Gastrocnemius medialis (tissue), 4 donors: ENCODE measurements around the gene GSTK1. TPM values are rescaled to one million over a fixed set of nuclear protein-coding genes. Genes with fewer than 3 reads are reported as not detected.
A peak's percentile ranks its signal among the peaks of the same experiment; 100 is the strongest.

ENCODE experiments used
- ATAC-seq, 2 donors: fragments of 150-250 bp; one replicate each; pipeline ENCODE4 v1.9.1; 2016
- DNase-seq, 2 donors: peaks; one replicate each; pipeline ENCODE4 v3.0.0-alpha.2; 2019
- H3K27ac ChIP-seq, 4 donors: fragments of 200-600 bp; sonication (generic); 1 replicate in 1 of 4; 2 replicates in 3 of 4; pipeline ENCODE4 v1.5.1; 2016 to 2018; ENCODE audit warnings: mild to moderate bottlenecking in 2 of 4, moderate library complexity in 1 of 4
- H3K27me3 ChIP-seq, 3 donors: fragments of 200-600 bp; sonication (generic) in 2 of 3; 1 replicate in 1 of 3; 2 replicates in 2 of 3; pipeline versions ENCODE4 v1.5.1 to v1.6.0; 2016 to 2019; ENCODE audit warnings: mild to moderate bottlenecking in 1 of 3, moderate library complexity in 1 of 3
- H3K36me3 ChIP-seq, 2 donors: fragments of 200-600 bp; sonication (generic) in 1 of 2; one replicate each; pipeline ENCODE4 v1.5.1; 2017 to 2018
- H3K4me1 ChIP-seq, 2 donors: fragments of 200-600 bp; sonication (generic) in 1 of 2; one replicate each; pipeline ENCODE4 v1.5.1; 2016 to 2017; ENCODE audit warnings: mild to moderate bottlenecking in 2 of 2
- H3K4me3 ChIP-seq, 4 donors: fragments of 200-600 bp; sonication (generic) in 3 of 4; 1 replicate in 1 of 4; 2 replicates in 3 of 4; pipeline ENCODE4 v1.5.1; 2016 to 2019; ENCODE audit warnings: mild to moderate bottlenecking in 2 of 4
- H3K9me3 ChIP-seq, 3 donors: fragments of 200-600 bp; sonication (generic) in 2 of 3; 1 replicate in 1 of 3; 2 replicates in 2 of 3; pipeline ENCODE4 v1.5.1; 2016 to 2019
- POLR2A ChIP-seq, 2 donors: fragments of 450-650 bp; IDR thresholded peaks; one replicate each; pipeline ENCODE4 v1.6.1; 2017; ENCODE audit warnings: antibody characterized with exemption in 2 of 2, mild to moderate bottlenecking in 2 of 2, moderate library complexity in 2 of 2
- in situ Hi-C, 4 donors: fragments of 200-750 bp; cut with MboI; loops; one replicate each; pipeline versions ENCODE4 v1.15.0 to v1.8.0; 2017; ENCODE audit warnings: low sequenced_read_pairs in 4 of 4
- intact Hi-C: fragments of 100-400 bp; cut with DNase I; formaldehyde crosslinking; loops from one replicate; pipeline ENCODE4 v1.15.1; 2023; ENCODE audit warnings: low total_unique reads
- total RNA-seq, 4 donors: library from RNA; depleted of rRNA; stranded (reverse); fragments of >200 nt; gene quantifications; one replicate each; pipeline versions ENCODE4 v1.1.0 to v1.2.3, GENCODE V29; 2016
- TF ChIP-seq, protein P1 (sequence below), 5 experiments: fragments of 450-650 bp in 3 of 5; fragments of 200-600 bp in 2 of 5; sonication (generic) in 2 of 5; IDR thresholded peaks in 4 of 5; conservative IDR thresholded peaks in 1 of 5; 1 replicate in 4 of 5; 2 replicates in 1 of 5; pipeline ENCODE4 v1.5.1; 2016 to 2019; ENCODE audit warnings: antibody characterized with exemption in 5 of 5, mild to moderate bottlenecking in 3 of 5, moderate library complexity in 3 of 5

GSTK1 gene
- total RNA-seq, 4 donors from 2014 or later, result 59.5 to 114 (median 85.0) TPM

- Histone ChIP-seq H3K27ac (no peak overlapping the region), H3K4me1 (peaks cover 0 to 4% of the 10 kb centered on the region in 2 donors), H3K9me3 (no peaks in the 10 kb centered on the region), H3K27me3 (no peaks in the 10 kb centered on the region), H3K4me3 (no peak overlapping the region), H3K36me3 (no peaks in the 10 kb centered on the region)
- DNase-seq, result peak; percentile 43 to 56
- in situ Hi-C loops, result loop anchor here in 3 of 4 donors (5.0 to 10.0 kb wide), 3 partner anchors 164 to 174 kb away; partner anchors contain the start of gene EPHA1 (in 1 of the 3)
- intact Hi-C loops, result loop anchor here (1.0 to 5.0 kb wide), 2 partner anchors 65 to 177 kb away; no protein-coding TSS in a partner anchor
- ATAC-seq, result peak; percentile 87 to 92
- TF ChIP-seq, protein P1, sequence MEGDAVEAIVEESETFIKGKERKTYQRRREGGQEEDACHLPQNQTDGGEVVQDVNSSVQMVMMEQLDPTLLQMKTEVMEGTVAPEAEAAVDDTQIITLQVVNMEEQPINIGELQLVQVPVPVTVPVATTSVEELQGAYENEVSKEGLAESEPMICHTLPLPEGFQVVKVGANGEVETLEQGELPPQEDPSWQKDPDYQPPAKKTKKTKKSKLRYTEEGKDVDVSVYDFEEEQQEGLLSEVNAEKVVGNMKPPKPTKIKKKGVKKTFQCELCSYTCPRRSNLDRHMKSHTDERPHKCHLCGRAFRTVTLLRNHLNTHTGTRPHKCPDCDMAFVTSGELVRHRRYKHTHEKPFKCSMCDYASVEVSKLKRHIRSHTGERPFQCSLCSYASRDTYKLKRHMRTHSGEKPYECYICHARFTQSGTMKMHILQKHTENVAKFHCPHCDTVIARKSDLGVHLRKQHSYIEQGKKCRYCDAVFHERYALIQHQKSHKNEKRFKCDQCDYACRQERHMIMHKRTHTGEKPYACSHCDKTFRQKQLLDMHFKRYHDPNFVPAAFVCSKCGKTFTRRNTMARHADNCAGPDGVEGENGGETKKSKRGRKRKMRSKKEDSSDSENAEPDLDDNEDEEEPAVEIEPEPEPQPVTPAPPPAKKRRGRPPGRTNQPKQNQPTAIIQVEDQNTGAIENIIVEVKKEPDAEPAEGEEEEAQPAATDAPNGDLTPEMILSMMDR (IDR thresholded peaks at IDR 0.05 in 4 of 5, conservative IDR thresholded peaks at IDR 0.05 in 1 of 5), result peak; percentile 82 to 96 (median 87)
- TF ChIP-seq POLR2A (IDR thresholded peaks at IDR 0.05), result no peak
Measured at GRCh38 chr7:143240291-143241168, 22.7 kb upstream of the GSTK1 start.

- Histone ChIP-seq H3K4me1 (peaks cover 0 to 4% of the 10 kb centered on the region in 2 donors), H3K4me3 (no peak overlapping the region), H3K27ac (no peak overlapping the region), H3K27me3 (no peaks in the 10 kb centered on the region), H3K36me3 (no peaks in the 10 kb centered on the region), H3K9me3 (no peaks in the 10 kb centered on the region)
- in situ Hi-C loops, result loop anchor here in 3 of 4 donors (5.0 to 10.0 kb wide), 3 partner anchors 162 to 172 kb away; partner anchors contain the start of gene EPHA1 (in 1 of the 3)
- DNase-seq (no peak), ATAC-seq (no peak)
- TF ChIP-seq, protein P1 (IDR thresholded peaks at IDR 0.05 in 4 of 5, conservative IDR thresholded peaks at IDR 0.05 in 1 of 5), result no peak
- no peak for TF ChIP-seq POLR2A (IDR thresholded peaks at IDR 0.05)
- intact Hi-C loops, result loop anchor here (5.0 kb wide), 1 partner anchor 175 kb away; no protein-coding TSS in a partner anchor
Measured at GRCh38 chr7:143242306-143242705, 20.9 kb upstream of the GSTK1 start.

DNA sequence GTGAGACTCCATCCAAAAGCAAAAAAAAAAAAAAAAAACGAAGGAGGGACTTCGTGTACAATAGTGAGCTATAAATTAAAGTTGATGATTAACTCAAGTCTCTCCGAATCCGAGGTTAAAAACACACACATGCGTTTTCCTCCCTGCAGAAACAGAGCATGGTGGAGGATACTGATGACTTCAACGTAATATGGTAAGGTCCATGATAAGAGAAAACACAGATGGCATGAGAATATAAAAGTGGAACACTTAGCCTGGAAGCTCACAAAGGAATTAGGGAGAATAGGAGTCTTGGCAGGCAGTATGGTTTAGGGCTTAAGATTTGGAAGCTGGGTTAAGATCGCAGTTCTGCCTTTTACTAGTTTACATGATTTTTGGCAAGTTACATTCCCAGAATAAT, 20.1 kb upstream of the GSTK1 start:
- intact Hi-C loops, result loop anchor here (5.0 kb wide), 1 partner anchor 174 kb away; no protein-coding TSS in a partner anchor
- H3K36me3 ChIP-seq, result no peaks in the 10 kb centered on the region
- H3K27ac ChIP-seq, result no peak overlapping the region
- H3K9me3 ChIP-seq, result no peaks in the 10 kb centered on the region
- no peak for ATAC-seq
- H3K4me1 ChIP-seq, result peaks cover 0 to 4% of the 10 kb centered on the region in 2 donors
- in situ Hi-C loops, result loop anchor here in 3 of 4 donors (5.0 to 10.0 kb wide), 3 partner anchors 162 to 172 kb away; partner anchors contain the start of gene EPHA1 (in 1 of the 3)
- H3K4me3 ChIP-seq, result no peak overlapping the region
- TF ChIP-seq, protein P1 (IDR thresholded peaks at IDR 0.05 in 4 of 5, conservative IDR thresholded peaks at IDR 0.05 in 1 of 5), result no peak
- no peak for TF ChIP-seq POLR2A (IDR thresholded peaks at IDR 0.05)
- DNase-seq, result no peak
- H3K27me3 ChIP-seq, result no peaks in the 10 kb centered on the region

DNA sequence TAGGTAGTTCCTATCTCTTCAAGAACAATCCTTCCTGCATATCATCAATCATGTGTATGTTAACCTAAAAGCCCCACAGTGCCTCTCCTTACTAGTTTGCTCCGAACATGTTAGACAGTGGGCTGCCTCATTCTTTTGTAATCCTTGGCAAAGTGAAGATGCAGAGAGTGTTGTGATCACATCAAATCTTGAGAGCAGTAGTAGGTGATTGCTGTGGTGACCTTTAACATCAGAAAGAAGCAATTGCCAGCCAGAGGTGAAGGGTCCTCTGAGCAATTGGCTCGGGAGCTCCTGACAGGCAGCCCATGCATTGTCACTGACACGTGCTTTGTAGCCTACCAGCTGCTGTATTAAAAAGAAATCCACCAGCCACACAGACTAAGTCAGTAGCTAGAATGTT, 19.6 kb upstream of the GSTK1 start:
- in situ Hi-C loops (loop anchor here in 3 of 4 donors (5.0 to 10.0 kb wide), 3 partner anchors 161 to 171 kb away; partner anchors contain the start of gene EPHA1 (in 1 of the 3)), intact Hi-C loops (loop anchor here (5.0 kb wide), 1 partner anchor 174 kb away; no protein-coding TSS in a partner anchor)
- no peak for ATAC-seq

More for the DNA sequence above, 19.6 kb upstream of the GSTK1 start:
- Histone ChIP-seq H3K9me3 (no peaks in the 10 kb centered on the region), H3K4me3 (no peak overlapping the region), H3K27me3 (no peaks in the 10 kb centered on the region), H3K4me1 (peaks cover 0 to 4% of the 10 kb centered on the region in 2 donors), H3K27ac (no peak overlapping the region), H3K36me3 (no peaks in the 10 kb centered on the region)
- TF ChIP-seq, protein P1 (IDR thresholded peaks at IDR 0.05 in 4 of 5, conservative IDR thresholded peaks at IDR 0.05 in 1 of 5), result no peak
- no peak for TF ChIP-seq POLR2A (IDR thresholded peaks at IDR 0.05)
- DNase-seq, result no peak
